ENCODE measurements around the gene TIMM10. TPM values are rescaled to one million over a fixed set of nuclear protein-coding genes. Genes with fewer than 3 reads are reported as not detected.

Gene TIMM10
- total RNA-seq, 1 experiment from 2014 or later, result 80.3 TPM

GRCh38 chr11:57499983-57500461 lies 30.5 kb downstream of the TIMM10 start:
- TF ChIP-seq, protein P1, sequence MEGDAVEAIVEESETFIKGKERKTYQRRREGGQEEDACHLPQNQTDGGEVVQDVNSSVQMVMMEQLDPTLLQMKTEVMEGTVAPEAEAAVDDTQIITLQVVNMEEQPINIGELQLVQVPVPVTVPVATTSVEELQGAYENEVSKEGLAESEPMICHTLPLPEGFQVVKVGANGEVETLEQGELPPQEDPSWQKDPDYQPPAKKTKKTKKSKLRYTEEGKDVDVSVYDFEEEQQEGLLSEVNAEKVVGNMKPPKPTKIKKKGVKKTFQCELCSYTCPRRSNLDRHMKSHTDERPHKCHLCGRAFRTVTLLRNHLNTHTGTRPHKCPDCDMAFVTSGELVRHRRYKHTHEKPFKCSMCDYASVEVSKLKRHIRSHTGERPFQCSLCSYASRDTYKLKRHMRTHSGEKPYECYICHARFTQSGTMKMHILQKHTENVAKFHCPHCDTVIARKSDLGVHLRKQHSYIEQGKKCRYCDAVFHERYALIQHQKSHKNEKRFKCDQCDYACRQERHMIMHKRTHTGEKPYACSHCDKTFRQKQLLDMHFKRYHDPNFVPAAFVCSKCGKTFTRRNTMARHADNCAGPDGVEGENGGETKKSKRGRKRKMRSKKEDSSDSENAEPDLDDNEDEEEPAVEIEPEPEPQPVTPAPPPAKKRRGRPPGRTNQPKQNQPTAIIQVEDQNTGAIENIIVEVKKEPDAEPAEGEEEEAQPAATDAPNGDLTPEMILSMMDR (IDR thresholded peaks at IDR 0.05; ENCODE audit: unreplicated experiment), result no peak
- H3K4me3 Mint-ChIP-seq (ENCODE audit: unreplicated experiment), result peak overlapping the region; percentile 35
- no peaks in the 10 kb centered on the region for H3K27me3 Mint-ChIP-seq (ENCODE audit: insufficient read depth, unreplicated experiment)
- DNase-seq (ENCODE audit: unreplicated experiment), result no peak
- ChIA-PET CTCF (interaction anchor here (0.7 to 2.6 kb wide), 3 partner anchors 15 to 1672 kb away, joined by 3 to 16 read pairs (median 4); partner anchors contain the start of gene DTX4), POLR2A (no interaction called here)
- no peaks in the 10 kb centered on the region for H3K9me3 Mint-ChIP-seq (ENCODE audit: unreplicated experiment)
- no peaks in the 10 kb centered on the region for H3K36me3 Mint-ChIP-seq (ENCODE audit: insufficient read depth, unreplicated experiment)
- no TSS peak for BruUV-seq (replicated peaks)
- H3K4me1 Mint-ChIP-seq (ENCODE audit: insufficient read depth, unreplicated experiment), result peaks cover 8% of the 10 kb centered on the region
- intact Hi-C loops (cut with micrococcal nuclease), result no loop called here
- H3K27ac Mint-ChIP-seq (ENCODE audit: low read depth, unreplicated experiment), result peak overlapping the region; percentile 35

- Mint-ChIP-seq H3K27ac (ENCODE audit: low read depth, unreplicated experiment) (peak overlapping the region; percentile 35), H3K36me3 (ENCODE audit: insufficient read depth, unreplicated experiment) (no peaks in the 10 kb centered on the region), H3K4me3 (ENCODE audit: unreplicated experiment) (peak overlapping the region; percentile 35), H3K27me3 (ENCODE audit: insufficient read depth, unreplicated experiment) (no peaks in the 10 kb centered on the region), H3K9me3 (ENCODE audit: unreplicated experiment) (no peaks in the 10 kb centered on the region), H3K4me1 (ENCODE audit: insufficient read depth, unreplicated experiment) (peaks cover 8% of the 10 kb centered on the region)
- POLR2A ChIA-PET, result interaction anchor here (0.5 kb wide), 1 partner anchor 147 kb away, joined by 3 read pairs; no protein-coding TSS in a partner anchor
- intact Hi-C loops (cut with micrococcal nuclease), result no loop called here
- peak; percentile 91 for DNase-seq (ENCODE audit: unreplicated experiment)
- CTCF ChIA-PET, result interaction anchor here (0.6 to 9.2 kb wide), 2 partner anchors 28 to 40 kb away, joined by 4 to 212 read pairs; partner anchors contain the start of gene TIMM10
- TF ChIP-seq, protein P1 (IDR thresholded peaks at IDR 0.05; ENCODE audit: unreplicated experiment), result no peak
- no TSS peak for BruUV-seq (replicated peaks)
Observed at GRCh38 chr11:57499413-57499982, 31.1 kb downstream of the TIMM10 start.

DNA sequence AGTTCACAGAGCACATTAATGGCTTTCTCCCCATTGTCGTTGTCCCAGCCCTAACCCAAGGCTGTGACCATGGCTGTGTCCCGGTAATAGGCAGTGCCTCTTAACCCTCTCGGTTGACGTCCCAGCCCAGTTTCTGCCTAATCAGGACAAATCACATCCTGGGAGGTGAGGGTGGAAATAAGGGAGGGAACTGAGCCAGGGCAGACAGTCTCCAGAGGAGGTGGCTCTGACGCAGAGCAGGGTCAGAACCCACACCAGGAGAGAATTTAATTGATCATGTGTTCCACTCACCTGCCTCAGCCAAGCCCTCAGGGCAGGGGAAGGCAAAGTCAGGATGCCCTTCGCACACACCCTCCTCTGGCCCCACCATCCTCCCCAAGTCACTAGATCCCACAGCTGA lies 32.0 kb downstream of the TIMM10 start:
- H3K27ac Mint-ChIP-seq (ENCODE audit: low read depth, unreplicated experiment), result no peak overlapping the region
- H3K9me3 Mint-ChIP-seq (ENCODE audit: unreplicated experiment), result no peaks in the 10 kb centered on the region
- no peaks in the 10 kb centered on the region for H3K27me3 Mint-ChIP-seq (ENCODE audit: insufficient read depth, unreplicated experiment)
- no peak for DNase-seq (ENCODE audit: unreplicated experiment)
- TF ChIP-seq, protein P1 (IDR thresholded peaks at IDR 0.05; ENCODE audit: unreplicated experiment), result no peak
- no peaks in the 10 kb centered on the region for H3K36me3 Mint-ChIP-seq (ENCODE audit: insufficient read depth, unreplicated experiment)
- intact Hi-C loops (cut with micrococcal nuclease), result no loop called here
- BruUV-seq (replicated peaks), result no TSS peak
- CTCF ChIA-PET, result interaction anchor here (2.2 to 9.2 kb wide), 2 partner anchors 10 to 29 kb away, joined by 8 to 212 read pairs; partner anchors contain the start of gene TIMM10
- no peak overlapping the region for H3K4me3 Mint-ChIP-seq (ENCODE audit: unreplicated experiment)
- POLR2A ChIA-PET, result no interaction called here
- H3K4me1 Mint-ChIP-seq (ENCODE audit: insufficient read depth, unreplicated experiment), result peaks cover 11% of the 10 kb centered on the region

DNA sequence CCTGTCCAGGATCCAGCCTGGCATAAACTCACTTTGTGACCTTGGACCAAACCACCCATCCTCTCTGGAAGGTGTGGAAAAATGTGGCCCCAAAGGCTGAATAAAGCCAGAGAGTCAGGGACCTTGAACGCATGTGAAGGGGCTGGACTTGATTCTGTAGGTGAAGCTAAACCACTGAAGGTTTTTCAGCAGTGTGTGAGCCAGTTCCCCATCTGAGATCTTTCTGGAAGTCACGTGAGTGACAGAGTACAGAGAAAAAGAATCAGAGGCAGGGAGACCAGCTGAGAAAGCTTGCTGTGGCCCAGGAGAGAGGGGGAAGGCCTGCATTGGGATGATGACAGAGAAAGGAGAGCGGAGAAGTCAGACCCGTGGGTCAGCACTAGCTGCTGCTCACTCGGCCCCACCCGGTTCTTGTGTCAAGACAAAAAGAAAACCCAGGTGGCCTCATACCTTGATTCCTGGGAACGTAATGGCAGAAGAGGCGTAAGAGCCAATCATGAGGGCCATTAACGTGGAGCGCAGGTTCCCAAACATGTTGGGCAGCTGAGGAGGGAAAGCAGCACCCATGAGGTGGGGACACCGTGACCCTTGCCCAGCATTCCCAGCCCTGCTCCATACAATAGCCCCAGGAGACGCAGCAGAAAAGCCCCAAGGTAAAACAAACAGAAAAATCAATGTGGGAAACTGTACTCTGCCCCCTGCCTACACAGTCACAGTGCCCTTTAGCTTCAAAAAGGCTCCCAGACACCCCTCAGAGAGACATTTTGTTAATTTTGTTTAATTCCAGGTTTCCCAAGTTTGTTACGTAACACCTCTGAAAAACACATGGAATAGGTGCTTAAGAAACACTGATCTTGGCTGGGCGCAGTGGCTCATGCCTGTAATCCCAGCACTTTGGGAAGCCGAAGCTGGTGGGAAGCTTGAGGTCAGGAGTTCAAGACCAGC lies 33.0 kb downstream of the TIMM10 start:
- peaks cover 14% of the 10 kb centered on the region for H3K4me1 Mint-ChIP-seq (ENCODE audit: insufficient read depth, unreplicated experiment)
- no peaks in the 10 kb centered on the region for H3K36me3 Mint-ChIP-seq (ENCODE audit: insufficient read depth, unreplicated experiment)
- no peak overlapping the region for H3K27ac Mint-ChIP-seq (ENCODE audit: low read depth, unreplicated experiment)
- intact Hi-C loops (cut with micrococcal nuclease), result no loop called here
- DNase-seq (ENCODE audit: unreplicated experiment), result no peak
- H3K4me3 Mint-ChIP-seq (ENCODE audit: unreplicated experiment), result no peak overlapping the region
- ChIA-PET CTCF (interaction anchor here (0.5 to 9.2 kb wide), 8 partner anchors 9 to 149 kb away, joined by 3 to 212 read pairs (median 3); partner anchors contain the start of genes RTN4RL2 and TIMM10), POLR2A (interaction anchor here (0.7 kb wide), 1 partner anchor 8 kb away, joined by 4 read pairs; no protein-coding TSS in a partner anchor)
- no TSS peak for BruUV-seq (replicated peaks)
- no peaks in the 10 kb centered on the region for H3K27me3 Mint-ChIP-seq (ENCODE audit: insufficient read depth, unreplicated experiment)
- TF ChIP-seq, protein P1 (IDR thresholded peaks at IDR 0.05; ENCODE audit: unreplicated experiment), result no peak
- no peaks in the 10 kb centered on the region for H3K9me3 Mint-ChIP-seq (ENCODE audit: unreplicated experiment)

All from MCF 10A (cell line).